ENCODE results near the gene SP140. TPM values are rescaled to one million over a fixed set of nuclear protein-coding genes. Genes with fewer than 3 reads are reported as not detected.

The SP140 gene
- total and polyA plus RNA-seq, 2 experiments from 2014 or later, result 0.24 to 0.70 TPM

DNA sequence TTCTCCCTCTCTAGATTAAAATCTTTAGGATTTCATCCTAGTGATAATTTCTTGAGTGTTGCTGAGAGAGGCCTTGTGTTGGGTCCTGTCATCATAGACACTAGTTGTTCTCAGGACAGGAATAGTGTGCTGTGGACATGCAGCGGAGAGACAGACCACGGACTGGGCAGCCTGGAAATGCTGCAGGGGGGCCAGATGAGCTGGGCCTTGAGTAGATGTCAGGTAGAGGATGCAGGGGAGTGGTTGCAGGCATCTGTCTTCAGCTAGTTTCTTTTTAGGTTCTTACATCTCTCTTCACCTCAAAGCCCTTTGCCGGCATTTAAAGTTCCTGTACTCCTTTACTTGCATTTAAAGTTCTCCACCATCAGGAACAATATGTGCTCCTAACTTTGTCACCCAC lies 48.5 kb upstream of the SP140 start:
- Histone ChIP-seq H3K36me3 (ENCODE audit: insufficient read depth) (no peaks in the 10 kb centered on the region), H4K20me1 (replicated peaks; ENCODE audit: insufficient read depth) (no peaks in the 10 kb centered on the region), H3K9me2 (ENCODE audit: insufficient read depth) (no peaks in the 10 kb centered on the region), H2AFZ (no peak overlapping the region), H3F3A (replicated peaks; ENCODE audit: low read depth) (no peaks in the 10 kb centered on the region), H3K27me3 (ENCODE audit: insufficient read depth) (no peaks in the 10 kb centered on the region), H3K27ac (ENCODE audit: low read depth) (no peak overlapping the region), H3K4me1 (ENCODE audit: insufficient read depth) (peaks cover 11% of the 10 kb centered on the region), H3K79me2 (replicated peaks; ENCODE audit: insufficient read depth) (no peaks in the 10 kb centered on the region), H3K4me3 (no peak overlapping the region), H3K4me2 (no peak overlapping the region)
- peaks cover 10% of the 10 kb centered on the region for H3K36me3 Mint-ChIP-seq (ENCODE audit: low read depth)
- no peak overlapping the region for H3K4me3 Mint-ChIP-seq
- peaks cover 9% of the 10 kb centered on the region; the same call in 2 of the 3 replicates for H3K9me3 Mint-ChIP-seq
- peaks cover 26% of the 10 kb centered on the region for H3K4me1 Mint-ChIP-seq
- no peak for TF ChIP-seq CREB1 (CRISPR knock-in tag; IDR thresholded peaks at IDR 0.05; ENCODE audit: low read depth)
- TF ChIP-seq, protein P1, sequence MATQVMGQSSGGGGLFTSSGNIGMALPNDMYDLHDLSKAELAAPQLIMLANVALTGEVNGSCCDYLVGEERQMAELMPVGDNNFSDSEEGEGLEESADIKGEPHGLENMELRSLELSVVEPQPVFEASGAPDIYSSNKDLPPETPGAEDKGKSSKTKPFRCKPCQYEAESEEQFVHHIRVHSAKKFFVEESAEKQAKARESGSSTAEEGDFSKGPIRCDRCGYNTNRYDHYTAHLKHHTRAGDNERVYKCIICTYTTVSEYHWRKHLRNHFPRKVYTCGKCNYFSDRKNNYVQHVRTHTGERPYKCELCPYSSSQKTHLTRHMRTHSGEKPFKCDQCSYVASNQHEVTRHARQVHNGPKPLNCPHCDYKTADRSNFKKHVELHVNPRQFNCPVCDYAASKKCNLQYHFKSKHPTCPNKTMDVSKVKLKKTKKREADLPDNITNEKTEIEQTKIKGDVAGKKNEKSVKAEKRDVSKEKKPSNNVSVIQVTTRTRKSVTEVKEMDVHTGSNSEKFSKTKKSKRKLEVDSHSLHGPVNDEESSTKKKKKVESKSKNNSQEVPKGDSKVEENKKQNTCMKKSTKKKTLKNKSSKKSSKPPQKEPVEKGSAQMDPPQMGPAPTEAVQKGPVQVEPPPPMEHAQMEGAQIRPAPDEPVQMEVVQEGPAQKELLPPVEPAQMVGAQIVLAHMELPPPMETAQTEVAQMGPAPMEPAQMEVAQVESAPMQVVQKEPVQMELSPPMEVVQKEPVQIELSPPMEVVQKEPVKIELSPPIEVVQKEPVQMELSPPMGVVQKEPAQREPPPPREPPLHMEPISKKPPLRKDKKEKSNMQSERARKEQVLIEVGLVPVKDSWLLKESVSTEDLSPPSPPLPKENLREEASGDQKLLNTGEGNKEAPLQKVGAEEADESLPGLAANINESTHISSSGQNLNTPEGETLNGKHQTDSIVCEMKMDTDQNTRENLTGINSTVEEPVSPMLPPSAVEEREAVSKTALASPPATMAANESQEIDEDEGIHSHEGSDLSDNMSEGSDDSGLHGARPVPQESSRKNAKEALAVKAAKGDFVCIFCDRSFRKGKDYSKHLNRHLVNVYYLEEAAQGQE (IDR thresholded peaks at IDR 0.05; ENCODE audit: unreplicated experiment), result no peak
- no peak for TF ChIP-seq STAT1 (IDR thresholded peaks at IDR 0.05; ENCODE audit: unreplicated experiment)
- TF ChIP-seq, protein P2, sequence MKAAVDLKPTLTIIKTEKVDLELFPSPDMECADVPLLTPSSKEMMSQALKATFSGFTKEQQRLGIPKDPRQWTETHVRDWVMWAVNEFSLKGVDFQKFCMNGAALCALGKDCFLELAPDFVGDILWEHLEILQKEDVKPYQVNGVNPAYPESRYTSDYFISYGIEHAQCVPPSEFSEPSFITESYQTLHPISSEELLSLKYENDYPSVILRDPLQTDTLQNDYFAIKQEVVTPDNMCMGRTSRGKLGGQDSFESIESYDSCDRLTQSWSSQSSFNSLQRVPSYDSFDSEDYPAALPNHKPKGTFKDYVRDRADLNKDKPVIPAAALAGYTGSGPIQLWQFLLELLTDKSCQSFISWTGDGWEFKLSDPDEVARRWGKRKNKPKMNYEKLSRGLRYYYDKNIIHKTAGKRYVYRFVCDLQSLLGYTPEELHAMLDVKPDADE (IDR thresholded peaks at IDR 0.05), result no peak
- TF ChIP-seq EZH2 (IDR thresholded peaks at IDR 0.05; ENCODE audit: low read depth, unreplicated experiment), result no peak
- no peak for TF ChIP-seq ZNF331 (CRISPR knock-in tag; IDR thresholded peaks at IDR 0.05; ENCODE audit: low read depth)
- TF ChIP-seq POLR2AphosphoS5 (IDR thresholded peaks at IDR 0.05; ENCODE audit: low read depth), result no peak
- TF ChIP-seq JUNB (IDR thresholded peaks at IDR 0.05; ENCODE audit: unreplicated experiment), result no peak
- TF ChIP-seq, protein P3, sequence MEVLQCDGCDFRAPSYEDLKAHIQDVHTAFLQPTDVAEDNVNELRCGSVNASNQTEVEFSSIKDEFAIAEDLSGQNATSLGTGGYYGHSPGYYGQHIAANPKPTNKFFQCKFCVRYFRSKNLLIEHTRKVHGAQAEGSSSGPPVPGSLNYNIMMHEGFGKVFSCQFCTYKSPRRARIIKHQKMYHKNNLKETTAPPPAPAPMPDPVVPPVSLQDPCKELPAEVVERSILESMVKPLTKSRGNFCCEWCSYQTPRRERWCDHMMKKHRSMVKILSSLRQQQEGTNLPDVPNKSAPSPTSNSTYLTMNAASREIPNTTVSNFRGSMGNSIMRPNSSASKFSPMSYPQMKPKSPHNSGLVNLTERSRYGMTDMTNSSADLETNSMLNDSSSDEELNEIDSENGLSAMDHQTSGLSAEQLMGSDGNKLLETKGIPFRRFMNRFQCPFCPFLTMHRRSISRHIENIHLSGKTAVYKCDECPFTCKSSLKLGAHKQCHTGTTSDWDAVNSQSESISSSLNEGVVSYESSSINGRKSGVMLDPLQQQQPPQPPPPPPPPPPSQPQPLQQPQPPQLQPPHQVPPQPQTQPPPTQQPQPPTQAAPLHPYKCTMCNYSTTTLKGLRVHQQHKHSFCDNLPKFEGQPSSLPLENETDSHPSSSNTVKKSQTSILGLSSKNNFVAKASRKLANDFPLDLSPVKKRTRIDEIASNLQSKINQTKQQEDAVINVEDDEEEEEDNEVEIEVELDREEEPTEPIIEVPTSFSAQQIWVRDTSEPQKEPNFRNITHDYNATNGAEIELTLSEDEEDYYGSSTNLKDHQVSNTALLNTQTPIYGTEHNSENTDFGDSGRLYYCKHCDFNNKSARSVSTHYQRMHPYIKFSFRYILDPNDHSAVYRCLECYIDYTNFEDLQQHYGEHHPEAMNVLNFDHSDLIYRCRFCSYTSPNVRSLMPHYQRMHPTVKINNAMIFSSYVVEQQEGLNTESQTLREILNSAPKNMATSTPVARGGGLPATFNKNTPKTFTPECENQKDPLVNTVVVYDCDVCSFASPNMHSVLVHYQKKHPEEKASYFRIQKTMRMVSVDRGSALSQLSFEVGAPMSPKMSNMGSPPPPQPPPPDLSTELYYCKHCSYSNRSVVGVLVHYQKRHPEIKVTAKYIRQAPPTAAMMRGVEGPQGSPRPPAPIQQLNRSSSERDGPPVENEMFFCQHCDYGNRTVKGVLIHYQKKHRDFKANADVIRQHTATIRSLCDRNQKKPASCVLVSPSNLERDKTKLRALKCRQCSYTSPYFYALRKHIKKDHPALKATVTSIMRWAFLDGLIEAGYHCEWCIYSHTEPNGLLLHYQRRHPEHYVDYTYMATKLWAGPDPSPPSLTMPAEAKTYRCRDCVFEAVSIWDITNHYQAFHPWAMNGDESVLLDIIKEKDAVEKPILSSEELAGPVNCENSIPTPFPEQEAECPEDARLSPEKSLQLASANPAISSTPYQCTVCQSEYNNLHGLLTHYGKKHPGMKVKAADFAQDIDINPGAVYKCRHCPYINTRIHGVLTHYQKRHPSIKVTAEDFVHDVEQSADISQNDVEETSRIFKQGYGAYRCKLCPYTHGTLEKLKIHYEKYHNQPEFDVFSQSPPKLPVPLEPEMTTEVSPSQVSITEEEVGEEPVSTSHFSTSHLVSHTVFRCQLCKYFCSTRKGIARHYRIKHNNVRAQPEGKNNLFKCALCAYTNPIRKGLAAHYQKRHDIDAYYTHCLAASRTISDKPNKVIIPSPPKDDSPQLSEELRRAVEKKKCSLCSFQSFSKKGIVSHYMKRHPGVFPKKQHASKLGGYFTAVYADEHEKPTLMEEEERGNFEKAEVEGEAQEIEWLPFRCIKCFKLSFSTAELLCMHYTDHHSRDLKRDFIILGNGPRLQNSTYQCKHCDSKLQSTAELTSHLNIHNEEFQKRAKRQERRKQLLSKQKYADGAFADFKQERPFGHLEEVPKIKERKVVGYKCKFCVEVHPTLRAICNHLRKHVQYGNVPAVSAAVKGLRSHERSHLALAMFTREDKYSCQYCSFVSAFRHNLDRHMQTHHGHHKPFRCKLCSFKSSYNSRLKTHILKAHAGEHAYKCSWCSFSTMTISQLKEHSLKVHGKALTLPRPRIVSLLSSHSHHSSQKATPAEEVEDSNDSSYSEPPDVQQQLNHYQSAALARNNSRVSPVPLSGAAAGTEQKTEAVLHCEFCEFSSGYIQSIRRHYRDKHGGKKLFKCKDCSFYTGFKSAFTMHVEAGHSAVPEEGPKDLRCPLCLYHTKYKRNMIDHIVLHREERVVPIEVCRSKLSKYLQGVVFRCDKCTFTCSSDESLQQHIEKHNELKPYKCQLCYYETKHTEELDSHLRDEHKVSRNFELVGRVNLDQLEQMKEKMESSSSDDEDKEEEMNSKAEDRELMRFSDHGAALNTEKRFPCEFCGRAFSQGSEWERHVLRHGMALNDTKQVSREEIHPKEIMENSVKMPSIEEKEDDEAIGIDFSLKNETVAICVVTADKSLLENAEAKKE (CRISPR knock-in tag; IDR thresholded peaks at IDR 0.05), result no peak
- no peak for TF ChIP-seq NANOG (IDR thresholded peaks at IDR 0.05; ENCODE audit: borderline replicate concordance)
- TF ChIP-seq, protein P4, sequence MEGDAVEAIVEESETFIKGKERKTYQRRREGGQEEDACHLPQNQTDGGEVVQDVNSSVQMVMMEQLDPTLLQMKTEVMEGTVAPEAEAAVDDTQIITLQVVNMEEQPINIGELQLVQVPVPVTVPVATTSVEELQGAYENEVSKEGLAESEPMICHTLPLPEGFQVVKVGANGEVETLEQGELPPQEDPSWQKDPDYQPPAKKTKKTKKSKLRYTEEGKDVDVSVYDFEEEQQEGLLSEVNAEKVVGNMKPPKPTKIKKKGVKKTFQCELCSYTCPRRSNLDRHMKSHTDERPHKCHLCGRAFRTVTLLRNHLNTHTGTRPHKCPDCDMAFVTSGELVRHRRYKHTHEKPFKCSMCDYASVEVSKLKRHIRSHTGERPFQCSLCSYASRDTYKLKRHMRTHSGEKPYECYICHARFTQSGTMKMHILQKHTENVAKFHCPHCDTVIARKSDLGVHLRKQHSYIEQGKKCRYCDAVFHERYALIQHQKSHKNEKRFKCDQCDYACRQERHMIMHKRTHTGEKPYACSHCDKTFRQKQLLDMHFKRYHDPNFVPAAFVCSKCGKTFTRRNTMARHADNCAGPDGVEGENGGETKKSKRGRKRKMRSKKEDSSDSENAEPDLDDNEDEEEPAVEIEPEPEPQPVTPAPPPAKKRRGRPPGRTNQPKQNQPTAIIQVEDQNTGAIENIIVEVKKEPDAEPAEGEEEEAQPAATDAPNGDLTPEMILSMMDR (conservative IDR thresholded peaks at IDR 0.05; ENCODE audit: low read depth in 2 of 2), result no peak
- no peak for TF ChIP-seq ZNF114 (CRISPR knock-in tag; IDR thresholded peaks at IDR 0.05)
- no peak overlapping the region for H3K27ac Mint-ChIP-seq
- ATAC-seq (no peak), DNase-seq (ENCODE audit: low spot score) (no peak)
- H3K27me3 Mint-ChIP-seq (ENCODE audit: insufficient read depth, low read depth, poor library complexity), result peaks cover 7% of the 10 kb centered on the region

Measured in GM23338 (cell line).